AG20443 (cell line): ENCODE measurements around the gene MAP2K5.
A peak's percentile ranks its signal among the peaks of the same experiment; 100 is the strongest.

Source experiments
- DNase-seq: peaks from one replicate; pipeline ENCODE4 v3.0.0; 2012; ENCODE audit warnings: low spot score, mixed read lengths

Gene MAP2K5

DNA sequence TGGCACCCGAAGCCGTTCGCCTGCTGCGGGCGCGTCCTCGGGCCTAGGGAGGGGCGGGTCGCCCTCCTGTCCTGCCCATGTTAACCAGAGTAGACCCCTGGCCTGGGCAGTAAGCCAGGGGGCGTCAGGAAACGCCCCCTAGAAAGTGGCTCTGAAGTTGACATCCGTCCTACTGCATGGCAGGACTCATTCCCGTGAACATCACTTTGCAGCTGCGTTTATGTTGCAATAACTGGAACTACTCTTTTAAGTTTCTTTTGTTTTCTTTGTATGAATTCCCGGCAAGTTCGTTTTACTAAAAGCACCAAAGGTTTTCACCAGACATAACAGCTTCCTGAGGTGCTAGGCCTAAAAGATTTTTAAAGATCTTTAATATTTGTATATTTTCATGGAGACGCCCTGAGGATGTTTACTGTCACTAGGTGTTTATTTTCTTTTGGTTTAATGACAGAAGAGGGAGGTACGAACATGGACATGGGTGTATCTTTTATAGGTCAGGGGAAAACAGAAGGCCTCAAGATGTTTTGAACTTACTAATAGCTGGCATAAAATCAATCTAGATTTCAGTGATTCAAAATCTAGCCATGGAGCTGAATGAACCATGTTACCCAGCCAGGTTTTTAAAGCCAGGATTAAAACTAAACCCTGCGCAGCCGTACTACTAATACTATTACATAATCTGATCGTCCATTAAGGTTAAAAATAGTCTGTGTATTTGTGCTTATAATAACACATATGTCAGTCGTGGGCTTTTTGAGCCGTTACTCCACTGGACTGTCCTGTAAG is 20.5 kb upstream of the MAP2K5 start:
- DNase-seq = peak; percentile 30

DNA sequence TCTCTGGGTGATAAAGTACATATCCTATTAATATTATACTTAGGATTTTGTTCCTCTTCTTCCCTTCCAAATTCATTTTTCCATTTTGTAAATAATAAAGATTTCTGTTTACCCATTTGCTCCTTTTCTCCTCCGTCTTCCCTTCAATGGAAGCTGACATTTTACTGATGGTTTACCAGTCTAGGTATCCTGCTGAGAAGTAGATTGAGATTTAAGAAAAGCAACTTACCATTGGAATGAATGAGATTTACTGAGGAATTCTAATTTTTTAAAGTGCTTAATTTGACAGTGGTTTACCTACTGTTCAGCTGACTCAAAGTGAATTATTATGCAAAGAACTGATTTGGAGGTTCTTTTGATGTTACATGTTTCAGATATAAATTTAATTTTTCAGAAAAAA is 19.2 kb upstream of the MAP2K5 start:
- no peak for DNase-seq

DNA sequence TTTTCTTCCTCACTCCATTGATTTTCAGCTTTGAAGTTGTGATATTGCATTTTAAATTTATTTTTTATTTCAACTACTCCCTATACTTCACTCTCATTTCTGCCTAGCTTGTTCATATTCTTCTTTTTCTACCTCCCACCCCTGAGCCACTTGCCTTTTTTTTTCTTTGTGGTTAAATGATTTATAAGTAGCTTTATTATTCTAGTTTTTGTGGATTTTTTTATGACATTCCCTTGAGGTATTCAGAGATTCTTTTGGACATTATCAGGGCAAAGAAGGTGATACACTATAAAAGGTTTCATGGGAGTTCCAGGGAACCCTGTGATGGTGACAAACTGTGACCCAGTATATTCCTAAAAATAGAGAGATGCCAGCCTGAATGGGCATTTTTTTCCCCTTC is 18.3 kb upstream of the MAP2K5 start:
- no peak for DNase-seq

DNA sequence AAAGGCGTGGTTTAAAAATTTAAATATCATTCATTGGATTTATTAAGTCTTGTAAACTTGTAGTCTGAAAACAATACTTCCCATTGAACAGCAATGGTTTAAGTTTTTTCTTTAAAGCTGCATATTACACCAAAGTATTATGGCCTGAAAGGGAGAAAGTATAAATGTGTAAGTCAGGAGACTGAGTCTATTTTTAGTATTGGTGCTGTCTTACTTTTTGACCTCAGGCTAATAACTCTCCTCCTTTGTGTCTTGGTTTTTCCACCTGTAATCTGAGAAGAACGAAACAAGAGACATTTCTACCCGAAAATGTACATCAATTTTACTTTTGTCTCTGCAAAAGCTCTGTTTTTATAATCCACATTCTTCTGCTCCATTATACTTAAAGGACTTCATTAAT is 14.0 kb upstream of the MAP2K5 start:
- no peak for DNase-seq

DNA sequence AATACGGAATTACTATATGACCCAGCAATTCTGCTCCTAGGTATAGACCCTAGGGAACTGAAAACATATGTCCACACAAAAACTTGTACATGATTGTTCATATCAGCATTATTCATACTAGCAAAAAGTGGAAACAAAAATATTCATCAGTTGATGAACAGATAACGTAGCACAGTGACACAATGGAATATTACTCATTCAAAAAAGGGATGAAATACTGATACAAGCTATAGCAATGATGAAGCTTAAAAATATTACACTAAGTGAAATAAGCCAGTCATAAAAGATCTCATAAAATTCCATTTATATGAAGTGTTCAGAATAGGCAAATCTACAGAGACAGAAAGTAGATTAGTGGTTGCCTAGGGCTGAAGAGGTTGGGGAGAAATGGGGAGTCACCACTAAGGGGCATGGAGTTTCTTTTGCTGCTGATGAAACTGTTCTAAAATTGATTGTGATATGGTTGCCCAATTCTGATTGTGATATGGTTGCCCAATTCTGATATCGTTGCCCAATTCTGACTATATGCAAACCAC is 11.1 kb upstream of the MAP2K5 start:
- peak; percentile 42 for DNase-seq

DNA sequence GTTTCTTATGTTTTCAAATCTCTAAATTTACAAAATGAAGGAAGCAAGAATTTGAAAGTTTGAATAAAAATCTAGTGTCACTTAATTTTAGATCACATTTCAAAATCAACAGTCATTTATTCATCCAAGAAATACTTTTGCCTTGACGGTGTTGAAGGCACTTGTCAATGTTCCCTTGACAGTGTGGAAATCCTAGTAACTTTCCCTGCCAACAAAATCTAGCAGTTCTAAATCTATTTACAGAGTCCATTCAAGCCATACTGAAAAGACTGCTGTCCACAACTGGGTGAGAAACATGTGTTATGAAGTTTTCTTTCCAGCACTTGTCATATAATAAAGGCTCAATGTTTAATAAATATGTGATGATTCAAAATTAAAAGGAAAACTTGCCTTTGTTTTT is 8.6 kb upstream of the MAP2K5 start:
- no peak for DNase-seq

DNA sequence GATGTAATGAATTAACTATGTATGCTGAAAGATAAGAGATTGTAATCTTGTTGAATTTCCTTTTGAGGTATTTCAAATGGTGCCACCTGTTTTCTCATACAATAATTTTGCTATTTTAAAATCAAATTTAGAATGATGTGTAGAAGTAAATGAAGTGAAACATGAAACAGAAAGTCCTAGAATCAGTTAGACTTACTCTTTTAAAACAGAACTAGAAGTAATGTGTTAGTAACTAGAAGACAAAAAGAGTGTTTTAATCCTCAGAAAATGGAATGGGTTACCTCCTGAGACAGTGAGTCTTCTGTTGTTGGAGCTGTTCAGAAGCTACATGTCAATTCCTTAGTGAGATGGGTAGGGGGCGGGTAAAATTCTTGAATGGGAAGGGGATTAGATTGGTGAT is 8.1 kb upstream of the MAP2K5 start:
- no peak for DNase-seq

DNA sequence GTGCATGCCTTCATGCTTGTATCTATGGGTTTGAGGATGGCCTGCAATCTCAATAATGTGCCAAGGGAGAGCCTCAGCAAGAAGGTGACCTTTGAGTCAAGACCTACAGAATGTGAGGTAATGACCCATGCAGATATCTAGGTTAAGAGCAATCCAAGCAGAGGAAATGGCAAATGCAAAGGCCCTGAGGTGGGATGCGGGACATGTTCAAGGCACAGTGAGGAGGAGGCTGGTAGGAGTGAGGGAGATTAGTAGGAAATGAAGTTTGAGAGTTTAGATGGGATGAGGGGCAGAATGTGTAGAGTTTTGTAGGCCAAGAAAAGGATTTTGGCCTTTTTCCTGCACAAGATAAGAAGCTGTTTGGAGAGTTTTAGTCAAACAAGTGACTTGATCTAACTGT is 4.7 kb upstream of the MAP2K5 start:
- DNase-seq = no peak

DNA sequence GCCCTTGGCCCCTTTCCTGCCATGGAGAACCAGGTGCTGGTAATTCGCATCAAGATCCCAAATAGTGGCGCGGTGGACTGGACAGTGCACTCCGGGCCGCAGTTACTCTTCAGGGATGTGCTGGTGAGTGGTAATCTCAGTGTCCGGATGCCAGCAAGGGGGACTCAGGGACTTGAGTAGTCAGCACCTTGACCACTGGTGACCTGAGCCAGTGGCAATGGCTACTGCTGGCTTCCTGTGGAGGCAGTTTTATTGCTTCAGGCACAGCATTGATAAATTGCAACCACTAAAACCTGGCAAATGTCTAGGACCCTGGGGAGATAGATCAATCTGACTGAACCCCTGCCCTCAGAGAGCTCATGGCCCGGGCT is 830 bp downstream of the MAP2K5 start:
- peak; percentile 25 for DNase-seq

DNA sequence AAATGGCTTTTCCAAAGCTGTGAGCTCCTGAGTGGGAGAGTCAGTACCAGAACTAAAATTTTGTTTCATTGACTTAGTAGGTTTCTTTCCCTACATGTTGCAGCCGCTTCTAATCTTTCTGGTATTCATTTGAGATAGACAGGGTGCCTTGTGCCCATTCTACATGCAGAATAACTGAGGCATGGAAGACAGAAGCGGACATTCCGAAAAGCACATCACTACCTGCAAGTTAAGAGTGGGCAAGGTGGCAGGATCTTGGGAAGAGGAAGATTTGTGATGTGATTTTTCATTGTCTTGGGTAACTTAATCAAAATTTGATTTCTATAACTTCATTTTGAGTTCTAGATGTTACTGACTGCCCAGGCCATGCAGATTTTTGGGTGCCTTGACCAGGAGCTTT is 2.0 kb downstream of the MAP2K5 start:
- no peak for DNase-seq

DNA sequence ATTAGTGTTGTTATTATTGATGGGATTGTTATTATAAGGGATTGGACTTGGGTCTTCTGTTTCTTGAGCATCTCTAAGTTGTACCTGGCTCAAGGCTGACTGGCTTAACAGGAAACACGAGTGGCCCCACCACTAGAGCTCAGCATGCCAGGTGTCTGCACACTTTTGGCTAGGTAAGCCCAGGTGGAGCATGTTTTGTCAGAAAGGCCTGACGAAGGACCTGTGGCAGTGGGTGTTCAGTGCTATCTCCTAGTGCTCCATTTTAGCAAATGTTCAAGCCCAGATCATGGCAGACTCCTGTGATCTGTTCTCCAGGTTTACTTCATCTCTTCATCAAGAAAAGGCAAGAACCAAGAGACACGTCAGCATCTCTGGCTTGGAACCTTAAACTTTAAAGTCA is 3.4 kb downstream of the MAP2K5 start:
- no peak for DNase-seq

DNA sequence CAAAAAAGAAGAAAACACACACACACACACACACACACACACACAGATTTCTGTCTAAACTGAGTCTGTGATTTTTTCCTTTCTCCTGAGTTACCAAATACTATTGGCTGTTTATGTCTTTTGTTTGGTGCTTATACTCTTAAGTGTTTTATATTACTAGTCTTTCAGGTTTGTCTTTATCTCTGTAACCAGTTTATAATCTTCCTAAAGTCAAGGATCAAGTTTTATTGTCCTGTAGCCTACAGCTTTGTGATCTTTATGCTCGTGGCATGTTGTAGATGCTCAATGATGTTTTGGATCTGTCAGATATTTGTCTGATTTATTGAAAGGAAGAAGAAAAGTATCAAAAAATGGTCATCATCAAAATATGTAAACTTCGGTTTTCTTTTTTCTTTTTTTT is 4.6 kb downstream of the MAP2K5 start:
- no peak for DNase-seq

DNA sequence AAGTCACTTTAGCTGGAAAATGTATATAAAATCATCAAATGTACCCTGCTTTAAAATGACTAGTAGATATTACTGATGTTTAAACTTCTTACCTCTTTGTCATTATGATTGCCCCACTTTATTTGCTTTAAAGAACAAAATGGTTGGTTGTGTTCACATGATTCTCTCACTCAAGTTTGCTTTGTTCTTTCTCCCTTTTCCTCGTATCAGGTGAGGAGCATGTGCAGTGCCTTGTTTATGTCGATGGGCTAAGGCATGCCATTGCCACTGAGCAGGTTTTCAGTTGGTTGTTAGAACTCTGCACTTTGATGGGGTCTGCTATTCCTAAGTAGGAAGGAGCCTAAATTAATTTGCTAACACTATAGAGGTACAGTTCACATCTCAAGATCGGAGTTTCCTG is 5.3 kb downstream of the MAP2K5 start:
- no peak for DNase-seq

DNA sequence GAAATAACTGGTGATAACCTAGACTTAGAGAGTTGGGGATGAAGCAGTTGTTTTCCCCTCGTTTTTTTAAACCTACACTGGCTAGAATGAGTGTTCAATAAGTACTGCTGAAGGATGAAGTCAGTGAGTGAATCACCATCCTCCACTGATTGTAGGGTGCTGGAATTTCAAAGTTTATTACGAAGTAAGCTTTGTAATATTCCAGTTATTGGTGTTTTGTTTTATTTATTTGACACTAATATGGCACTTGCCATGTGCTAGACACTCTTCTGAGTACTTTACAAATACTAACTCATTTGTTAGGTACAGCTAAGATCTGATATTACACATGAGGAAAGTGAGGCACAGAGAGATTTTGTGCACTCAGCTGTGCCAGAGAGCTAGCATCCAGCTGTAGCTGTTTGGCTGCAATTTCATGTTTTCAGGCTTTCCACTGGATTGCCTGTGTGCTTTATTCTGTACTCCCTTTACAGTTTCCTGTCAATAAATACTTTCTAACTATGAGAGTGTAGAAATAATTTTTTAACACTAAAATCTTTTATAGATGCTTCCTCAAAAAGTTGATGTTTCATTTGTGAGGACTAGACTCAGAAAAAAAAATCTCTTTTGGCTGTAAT is 5.8 kb downstream of the MAP2K5 start:
- peak; percentile 53 for DNase-seq

DNA sequence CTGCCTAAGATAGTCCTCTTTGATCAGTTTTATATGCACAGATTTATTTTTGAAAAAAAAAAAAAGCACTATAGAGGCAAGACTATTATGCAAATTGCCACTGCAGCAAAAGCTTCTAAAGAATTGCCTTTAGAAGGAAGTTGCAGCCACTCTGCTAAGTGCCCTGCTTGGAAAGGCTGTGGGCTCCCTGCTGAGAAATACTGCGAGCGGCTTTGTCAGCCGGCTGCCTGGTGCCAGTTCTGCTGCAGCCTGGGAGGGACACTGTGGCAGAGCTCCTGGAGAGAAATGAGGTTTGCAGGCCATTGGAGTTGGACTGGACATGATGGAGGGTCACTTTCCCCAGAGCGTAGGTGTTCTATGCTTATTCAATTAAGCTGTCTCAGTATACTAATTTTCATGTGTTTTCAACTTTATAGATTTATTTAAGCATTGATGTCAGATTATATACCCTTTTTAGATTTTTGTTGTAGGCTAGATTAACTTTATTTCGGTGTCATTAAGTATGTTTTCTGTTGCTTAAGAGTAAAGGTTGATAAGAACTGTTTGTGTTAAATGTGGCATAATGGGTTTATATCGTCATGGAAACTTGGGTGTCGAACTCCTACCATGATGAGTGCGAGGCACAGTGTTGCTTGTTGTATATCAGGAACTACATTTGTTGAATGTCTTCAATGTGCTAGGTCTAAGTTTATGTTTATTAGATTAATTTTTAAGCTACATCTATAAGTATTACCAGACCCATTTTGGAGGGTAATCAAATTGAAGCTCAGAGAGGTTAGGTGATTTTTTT is 6.6 kb downstream of the MAP2K5 start:
- peak; percentile 35 for DNase-seq

DNA sequence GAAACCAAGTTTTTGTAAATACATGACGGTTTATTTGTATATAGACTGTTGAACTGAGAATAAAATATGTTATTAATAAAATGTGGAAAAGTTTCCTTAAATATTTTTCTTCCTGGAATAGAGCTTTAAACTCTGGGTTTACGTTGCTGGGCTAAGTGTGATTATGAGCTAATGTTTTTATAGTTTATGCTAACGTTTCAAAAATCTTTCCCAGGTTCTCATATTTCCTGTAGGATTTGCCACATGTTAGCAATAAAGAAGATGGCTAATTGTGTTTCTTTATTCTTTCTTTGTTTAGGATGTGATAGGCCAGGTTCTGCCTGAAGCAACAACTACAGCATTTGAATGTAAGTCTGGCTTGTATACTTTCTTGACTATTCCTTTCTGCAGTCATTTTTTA is 7.2 kb downstream of the MAP2K5 start:
- DNase-seq = no peak

DNA sequence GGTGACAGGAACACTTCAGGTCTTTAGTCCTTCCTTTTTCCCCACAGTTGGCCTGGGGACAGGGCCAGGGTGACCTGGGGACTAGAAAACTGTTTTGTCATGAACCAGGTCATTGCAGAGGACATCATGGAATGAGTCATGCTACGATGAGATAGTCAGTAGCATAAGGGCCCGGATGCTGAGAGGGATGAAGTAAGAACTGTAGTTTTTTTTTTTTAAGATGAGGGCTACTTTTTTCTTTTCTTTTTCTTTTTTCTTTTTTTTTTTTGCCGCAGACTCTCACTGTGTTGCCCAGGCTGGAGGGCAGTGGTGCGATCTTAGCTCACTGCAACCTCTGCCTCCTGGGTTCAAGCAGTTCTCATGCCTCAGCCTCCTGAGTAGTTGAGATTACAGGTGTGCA is 8.0 kb downstream of the MAP2K5 start:
- DNase-seq = peak; percentile 39

DNA sequence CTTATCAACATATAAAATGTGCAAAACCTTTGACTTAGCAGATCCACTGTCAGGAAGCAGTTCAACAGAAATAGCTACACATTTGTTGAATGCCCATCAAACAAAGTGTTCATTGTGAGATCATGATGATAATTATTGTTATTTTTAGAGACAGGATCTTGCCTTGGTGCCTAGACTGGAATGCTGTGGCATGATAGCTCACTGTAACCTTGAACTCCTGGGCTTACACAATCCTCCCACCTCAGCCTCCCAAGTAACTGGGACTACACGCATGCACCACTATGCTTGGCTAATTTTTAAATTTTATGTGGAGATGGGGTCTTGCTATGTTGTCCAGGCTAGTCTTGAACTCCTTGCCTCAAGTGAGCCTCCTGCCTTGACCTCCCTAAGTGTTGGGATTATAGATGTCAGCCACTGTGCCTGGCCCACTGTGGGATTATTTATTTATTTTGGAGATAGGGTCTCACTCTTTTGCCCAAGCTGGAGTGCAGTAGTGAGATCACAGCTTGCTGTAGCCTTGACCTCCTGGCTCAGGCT is 8.8 kb downstream of the MAP2K5 start:
- DNase-seq = no peak

DNA sequence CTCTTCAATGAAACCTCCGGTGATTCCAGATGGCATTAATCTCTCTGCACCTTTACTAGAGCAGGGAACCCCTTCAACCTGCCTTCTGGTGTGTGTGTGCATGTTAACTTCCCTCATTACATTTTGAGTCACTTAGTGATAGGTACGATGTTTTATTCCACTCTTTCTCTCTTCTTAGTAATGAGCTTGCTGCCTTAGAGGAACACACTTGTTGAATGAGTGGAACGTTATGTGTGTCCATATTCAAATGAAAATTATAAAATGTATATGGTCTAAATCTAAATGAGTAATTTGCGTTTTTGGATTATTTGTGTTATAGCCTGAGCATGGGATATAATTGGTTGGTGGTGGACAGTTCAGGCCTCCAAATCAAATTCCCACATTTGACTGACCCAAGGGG is 12.1 kb downstream of the MAP2K5 start:
- DNase-seq = no peak

DNA sequence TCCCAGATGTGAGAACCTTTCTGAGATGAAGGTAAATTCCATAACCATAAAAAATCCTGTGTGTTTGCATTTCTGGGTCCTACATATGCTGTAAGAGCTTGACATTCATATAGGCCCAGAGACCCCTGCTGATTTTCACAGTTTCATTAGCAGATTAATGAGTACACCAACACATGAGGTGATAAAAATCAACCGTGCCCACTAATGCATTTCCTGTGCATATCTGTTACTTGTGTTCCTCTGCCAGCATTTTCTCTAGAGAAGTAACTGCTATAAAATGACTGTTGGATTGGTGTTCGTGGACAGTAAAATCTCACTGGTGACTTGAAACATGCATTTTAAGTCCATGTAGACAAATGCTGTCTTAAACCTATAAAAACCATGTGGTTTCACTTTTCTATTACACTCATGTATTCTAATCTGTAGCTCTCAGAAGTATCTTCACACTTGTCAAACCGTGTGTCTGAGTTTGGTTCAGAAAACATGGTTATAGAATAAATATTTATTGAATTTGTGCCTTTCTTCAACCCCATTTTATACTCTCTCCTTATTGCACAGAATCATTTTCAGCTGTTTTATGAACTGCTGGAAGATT is 14.6 kb downstream of the MAP2K5 start:
- DNase-seq = no peak

DNA sequence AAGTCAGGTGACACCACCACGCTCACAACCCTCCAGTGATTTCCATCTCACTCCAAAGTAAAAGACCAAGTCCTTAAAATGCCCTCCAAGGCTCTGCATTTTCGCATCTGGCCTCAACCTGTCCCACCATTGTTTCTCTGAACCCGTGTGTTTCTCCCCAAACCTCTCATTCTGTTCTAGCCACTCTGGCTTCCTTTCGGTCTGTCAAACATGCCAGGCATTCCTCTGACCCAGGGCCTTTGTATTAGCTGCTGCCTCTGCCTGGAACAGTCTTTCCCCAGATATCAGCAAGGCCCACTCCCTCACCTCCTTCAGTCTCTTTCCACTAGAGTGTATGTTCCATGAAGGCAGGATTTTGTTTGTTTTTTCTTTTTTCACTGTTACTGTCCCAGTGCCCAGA is 16.0 kb downstream of the MAP2K5 start:
- no peak for DNase-seq

DNA sequence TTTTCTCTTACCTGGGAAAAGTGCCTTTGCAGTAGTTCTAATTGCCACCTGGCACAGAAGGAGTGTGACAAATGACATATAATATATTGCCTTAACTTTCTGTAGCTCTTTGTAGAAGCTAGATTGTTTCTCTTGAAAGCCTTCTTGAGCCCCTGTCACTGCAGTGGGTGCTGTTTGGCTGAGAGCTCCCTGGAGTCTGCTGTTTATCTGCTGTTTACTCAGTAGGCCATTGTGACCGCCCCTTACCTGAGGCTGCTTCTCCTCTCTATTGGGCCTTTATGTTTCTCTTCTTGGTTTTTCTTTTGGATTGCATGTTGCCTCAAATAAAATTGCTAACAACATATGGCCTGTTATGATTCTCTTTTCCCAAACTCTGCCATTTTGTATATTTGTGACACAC is 16.7 kb downstream of the MAP2K5 start:
- DNase-seq = no peak
